GM23338 (cell line): ENCODE measurements around the gene RASL11B. TPM values are rescaled to one million over a fixed set of nuclear protein-coding genes. Genes with fewer than 3 reads are reported as not detected.

ENCODE experiments used
- ATAC-seq: fragments of 200-7000 bp; cut with Tn5 transposase; 3 replicates; pipeline ENCODE4 v1.9.1; 2020
- DNase-seq: peaks from one replicate; pipeline ENCODE4 v3.0.0-alpha.2; 2015; ENCODE audit warnings: low spot score
- H2AFZ ChIP-seq: fragments of 200-600 bp; sonication (generic); 2 replicates; pipeline ENCODE4 v1.8.0; 2016; ENCODE audit warnings: antibody characterized with exemption, mild to moderate bottlenecking, moderate library complexity
- H3F3A ChIP-seq: fragments of 200-600 bp; sonication (generic); replicated peaks from 2 replicates; pipeline ENCODE4 v1.8.0; 2017; ENCODE audit warnings: antibody characterized with exemption, mixed run types, low read depth
- H3K27ac ChIP-seq: fragments of 200-600 bp; sonication (generic); 2 replicates; pipeline ENCODE4 v1.6.1; 2016; ENCODE audit warnings: low read depth
- H3K27me3 ChIP-seq: fragments of 200-600 bp; sonication (generic); 2 replicates; pipeline ENCODE4 v1.8.0; 2016; ENCODE audit warnings: mild to moderate bottlenecking, mixed run types, moderate library complexity; ENCODE audit not compliant: insufficient read depth
- H3K36me3 ChIP-seq: fragments of 200-600 bp; sonication (generic); 2 replicates; pipeline ENCODE4 v1.8.0; 2016; ENCODE audit warnings: mild to moderate bottlenecking; ENCODE audit not compliant: insufficient read depth
- H3K4me1 ChIP-seq: fragments of 200-600 bp; sonication (generic); 2 replicates; pipeline ENCODE4 v1.8.0; 2016; ENCODE audit warnings: mild to moderate bottlenecking, moderate library complexity; ENCODE audit not compliant: insufficient read depth
- H3K4me2 ChIP-seq: fragments of 200-600 bp; sonication (generic); 2 replicates; pipeline ENCODE4 v1.7.1; 2017; ENCODE audit warnings: mixed run types
- H3K4me3 ChIP-seq: fragments of 200-600 bp; sonication (generic); 2 replicates; pipeline ENCODE4 v1.6.1; 2016; ENCODE audit warnings: mixed run types
- H3K79me2 ChIP-seq: fragments of 200-600 bp; sonication (generic); replicated peaks from 2 replicates; pipeline ENCODE4 v1.8.0; 2017; ENCODE audit warnings: mild to moderate bottlenecking; ENCODE audit not compliant: insufficient read depth
- H3K9me2 ChIP-seq: fragments of 200-600 bp; sonication (generic); 2 replicates; pipeline ENCODE4 v1.8.0; 2017; ENCODE audit not compliant: insufficient read depth
- H4K20me1 ChIP-seq: fragments of 200-600 bp; sonication (generic); replicated peaks from 2 replicates; pipeline ENCODE4 v1.8.0; 2017; ENCODE audit warnings: mild to moderate bottlenecking; ENCODE audit not compliant: insufficient read depth
- H3K27ac Mint-ChIP-seq: 2 replicates; pipeline ENCODE4 v1.8.0; 2020; ENCODE audit warnings: inconsistent platforms, mild to moderate bottlenecking, moderate library complexity, mixed read lengths
- H3K27me3 Mint-ChIP-seq: 3 replicates; pipeline ENCODE4 v1.8.0; 2022; ENCODE audit warnings: low read depth, mild to moderate bottlenecking, moderate library complexity, mixed read lengths, inconsistent platforms; ENCODE audit not compliant: insufficient read depth, poor library complexity
- H3K36me3 Mint-ChIP-seq: 3 replicates; pipeline ENCODE4 v1.8.0; 2021; ENCODE audit warnings: low read depth, mild to moderate bottlenecking, inconsistent platforms, moderate library complexity, mixed read lengths
- H3K4me1 Mint-ChIP-seq: 3 replicates; pipeline ENCODE4 v1.8.0; 2020; ENCODE audit warnings: mild to moderate bottlenecking, inconsistent platforms, mixed read lengths
- H3K4me3 Mint-ChIP-seq: 3 replicates; pipeline ENCODE4 v1.8.0; 2021; ENCODE audit warnings: moderate library complexity, mild to moderate bottlenecking, inconsistent platforms, mixed read lengths
- H3K9me3 Mint-ChIP-seq: 3 replicates; pipeline ENCODE4 v1.8.0; 2020; ENCODE audit warnings: moderate library complexity, mild to moderate bottlenecking, inconsistent platforms, mixed read lengths
- CREB1 ChIP-seq: fragments of 250-450 bp; sonication (Bioruptor Pico); IDR thresholded peaks from 2 replicates; pipeline ENCODE4 v1.5.0; 2020; ENCODE audit warnings: low read depth, mild to moderate bottlenecking, moderate library complexity
- EZH2 ChIP-seq: fragments of 200-600 bp; sonication (generic); IDR thresholded peaks from one replicate; pipeline ENCODE4 v1.8.0; 2017; ENCODE audit warnings: antibody characterized with exemption, mild to moderate bottlenecking, low read depth; ENCODE audit not compliant: unreplicated experiment
- EZH2phosphoT487 ChIP-seq: fragments of 200-600 bp; sonication (generic); IDR thresholded peaks from one replicate; pipeline ENCODE4 v1.8.1; 2018; ENCODE audit warnings: antibody characterized with exemption; ENCODE audit not compliant: unreplicated experiment
- JUNB ChIP-seq: IDR thresholded peaks from one replicate; pipeline ENCODE4 v1.6.1; 2016; ENCODE audit warnings: antibody characterized with exemption; ENCODE audit not compliant: unreplicated experiment
- STAT1 ChIP-seq: IDR thresholded peaks from one replicate; pipeline ENCODE4 v1.6.1; 2016; ENCODE audit warnings: antibody characterized with exemption; ENCODE audit not compliant: unreplicated experiment
- polyA plus RNA-seq: library from polyadenylated mRNA; unstranded; fragments of >200 nt; fragmentation: Nextera tagmentation; extraction: Ambion mirVana; gene quantifications from 2 replicates; pipeline ENCODE4 v1.2.1, GENCODE V29; 2016
- total RNA-seq: library from RNA; depleted of rRNA; stranded (reverse); fragments of >200 nt; shearing (Covaris generic); gene quantifications from 2 replicates; pipeline ENCODE4 v1.2.3, GENCODE V29; 2014
- TF ChIP-seq, protein P1 (sequence below): fragments of 250-450 bp; sonication (Bioruptor Pico); IDR thresholded peaks from 2 replicates; pipeline ENCODE4 v1.5.0; 2020; ENCODE audit warnings: mild to moderate bottlenecking, moderate library complexity
- TF ChIP-seq, protein P2 (sequence below), 2 experiments: fragments of 200-600 bp in 1 of 2; sonication (generic) in 1 of 2; conservative IDR thresholded peaks; 2 replicates each; pipeline versions ENCODE4 v1.5.1 to v1.6.1; 2016 to 2017; ENCODE audit warnings: antibody characterized with exemption in 2 of 2, low read depth in 2 of 2, mild to moderate bottlenecking in 2 of 2, moderate library complexity in 1 of 2
- TF ChIP-seq, protein P3 (sequence below): IDR thresholded peaks from 2 replicates; pipeline ENCODE4 v1.6.1; 2016; ENCODE audit warnings: antibody characterized with exemption

Gene RASL11B
- total and polyA plus RNA-seq, 2 experiments from 2014 or later, result 69.7 to 100.0 TPM

DNA sequence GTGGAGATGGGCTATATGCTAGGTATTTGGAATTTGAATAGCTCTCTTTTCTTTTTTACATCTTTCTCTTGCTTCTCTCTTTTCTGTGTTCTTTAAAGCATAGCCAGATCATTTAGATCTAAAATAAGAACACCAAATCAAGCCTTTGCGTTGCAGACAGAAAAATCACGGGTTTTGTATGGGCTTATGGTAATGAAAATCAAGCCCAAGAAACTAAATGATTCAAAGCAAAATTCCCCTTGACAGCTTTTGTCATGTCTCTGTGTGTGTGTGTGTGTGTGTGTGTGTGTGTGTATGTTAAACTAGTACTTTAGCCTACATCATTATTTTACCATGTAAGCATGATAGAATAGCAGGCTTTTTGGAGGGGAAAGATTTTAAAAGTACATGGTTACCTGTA is 1.8 kb upstream of the RASL11B start:
- Histone ChIP-seq H3K27ac (0 out of 2 replicates have a peak overlapping the region, but pooled peaks have one; percentile 11), H3K9me2 (peaks cover 10% of the 10 kb centered on the region; the same call in 1 of the 2 replicates), H3K4me1 (peaks cover 51% of the 10 kb centered on the region), H3K79me2 (peaks cover 30% of the 10 kb centered on the region), H3K36me3 (peaks cover 20% of the 10 kb centered on the region), H3K27me3 (no peaks in the 10 kb centered on the region), H4K20me1 (peaks cover 18% of the 10 kb centered on the region), H3K4me3 (peak overlapping the region; percentile 98), H3F3A (peaks cover 32% of the 10 kb centered on the region), H3K4me2 (peak overlapping the region; percentile 98), H2AFZ (no peak overlapping the region)
- H3K27ac Mint-ChIP-seq, result no peak overlapping the region
- peaks cover 27% of the 10 kb centered on the region for H3K9me3 Mint-ChIP-seq
- peaks cover 54% of the 10 kb centered on the region for H3K4me1 Mint-ChIP-seq
- no peak for DNase-seq
- peaks cover 13% of the 10 kb centered on the region for H3K27me3 Mint-ChIP-seq
- TF ChIP-seq EZH2, result no peak
- TF ChIP-seq EZH2phosphoT487, result no peak
- TF ChIP-seq, protein P1, sequence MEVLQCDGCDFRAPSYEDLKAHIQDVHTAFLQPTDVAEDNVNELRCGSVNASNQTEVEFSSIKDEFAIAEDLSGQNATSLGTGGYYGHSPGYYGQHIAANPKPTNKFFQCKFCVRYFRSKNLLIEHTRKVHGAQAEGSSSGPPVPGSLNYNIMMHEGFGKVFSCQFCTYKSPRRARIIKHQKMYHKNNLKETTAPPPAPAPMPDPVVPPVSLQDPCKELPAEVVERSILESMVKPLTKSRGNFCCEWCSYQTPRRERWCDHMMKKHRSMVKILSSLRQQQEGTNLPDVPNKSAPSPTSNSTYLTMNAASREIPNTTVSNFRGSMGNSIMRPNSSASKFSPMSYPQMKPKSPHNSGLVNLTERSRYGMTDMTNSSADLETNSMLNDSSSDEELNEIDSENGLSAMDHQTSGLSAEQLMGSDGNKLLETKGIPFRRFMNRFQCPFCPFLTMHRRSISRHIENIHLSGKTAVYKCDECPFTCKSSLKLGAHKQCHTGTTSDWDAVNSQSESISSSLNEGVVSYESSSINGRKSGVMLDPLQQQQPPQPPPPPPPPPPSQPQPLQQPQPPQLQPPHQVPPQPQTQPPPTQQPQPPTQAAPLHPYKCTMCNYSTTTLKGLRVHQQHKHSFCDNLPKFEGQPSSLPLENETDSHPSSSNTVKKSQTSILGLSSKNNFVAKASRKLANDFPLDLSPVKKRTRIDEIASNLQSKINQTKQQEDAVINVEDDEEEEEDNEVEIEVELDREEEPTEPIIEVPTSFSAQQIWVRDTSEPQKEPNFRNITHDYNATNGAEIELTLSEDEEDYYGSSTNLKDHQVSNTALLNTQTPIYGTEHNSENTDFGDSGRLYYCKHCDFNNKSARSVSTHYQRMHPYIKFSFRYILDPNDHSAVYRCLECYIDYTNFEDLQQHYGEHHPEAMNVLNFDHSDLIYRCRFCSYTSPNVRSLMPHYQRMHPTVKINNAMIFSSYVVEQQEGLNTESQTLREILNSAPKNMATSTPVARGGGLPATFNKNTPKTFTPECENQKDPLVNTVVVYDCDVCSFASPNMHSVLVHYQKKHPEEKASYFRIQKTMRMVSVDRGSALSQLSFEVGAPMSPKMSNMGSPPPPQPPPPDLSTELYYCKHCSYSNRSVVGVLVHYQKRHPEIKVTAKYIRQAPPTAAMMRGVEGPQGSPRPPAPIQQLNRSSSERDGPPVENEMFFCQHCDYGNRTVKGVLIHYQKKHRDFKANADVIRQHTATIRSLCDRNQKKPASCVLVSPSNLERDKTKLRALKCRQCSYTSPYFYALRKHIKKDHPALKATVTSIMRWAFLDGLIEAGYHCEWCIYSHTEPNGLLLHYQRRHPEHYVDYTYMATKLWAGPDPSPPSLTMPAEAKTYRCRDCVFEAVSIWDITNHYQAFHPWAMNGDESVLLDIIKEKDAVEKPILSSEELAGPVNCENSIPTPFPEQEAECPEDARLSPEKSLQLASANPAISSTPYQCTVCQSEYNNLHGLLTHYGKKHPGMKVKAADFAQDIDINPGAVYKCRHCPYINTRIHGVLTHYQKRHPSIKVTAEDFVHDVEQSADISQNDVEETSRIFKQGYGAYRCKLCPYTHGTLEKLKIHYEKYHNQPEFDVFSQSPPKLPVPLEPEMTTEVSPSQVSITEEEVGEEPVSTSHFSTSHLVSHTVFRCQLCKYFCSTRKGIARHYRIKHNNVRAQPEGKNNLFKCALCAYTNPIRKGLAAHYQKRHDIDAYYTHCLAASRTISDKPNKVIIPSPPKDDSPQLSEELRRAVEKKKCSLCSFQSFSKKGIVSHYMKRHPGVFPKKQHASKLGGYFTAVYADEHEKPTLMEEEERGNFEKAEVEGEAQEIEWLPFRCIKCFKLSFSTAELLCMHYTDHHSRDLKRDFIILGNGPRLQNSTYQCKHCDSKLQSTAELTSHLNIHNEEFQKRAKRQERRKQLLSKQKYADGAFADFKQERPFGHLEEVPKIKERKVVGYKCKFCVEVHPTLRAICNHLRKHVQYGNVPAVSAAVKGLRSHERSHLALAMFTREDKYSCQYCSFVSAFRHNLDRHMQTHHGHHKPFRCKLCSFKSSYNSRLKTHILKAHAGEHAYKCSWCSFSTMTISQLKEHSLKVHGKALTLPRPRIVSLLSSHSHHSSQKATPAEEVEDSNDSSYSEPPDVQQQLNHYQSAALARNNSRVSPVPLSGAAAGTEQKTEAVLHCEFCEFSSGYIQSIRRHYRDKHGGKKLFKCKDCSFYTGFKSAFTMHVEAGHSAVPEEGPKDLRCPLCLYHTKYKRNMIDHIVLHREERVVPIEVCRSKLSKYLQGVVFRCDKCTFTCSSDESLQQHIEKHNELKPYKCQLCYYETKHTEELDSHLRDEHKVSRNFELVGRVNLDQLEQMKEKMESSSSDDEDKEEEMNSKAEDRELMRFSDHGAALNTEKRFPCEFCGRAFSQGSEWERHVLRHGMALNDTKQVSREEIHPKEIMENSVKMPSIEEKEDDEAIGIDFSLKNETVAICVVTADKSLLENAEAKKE (CRISPR knock-in tag), result no peak
- peaks cover 54% of the 10 kb centered on the region for H3K36me3 Mint-ChIP-seq
- H3K4me3 Mint-ChIP-seq, result peak overlapping the region; percentile 8; the same call in 1 of the 3 replicates
- ATAC-seq, result no peak

DNA sequence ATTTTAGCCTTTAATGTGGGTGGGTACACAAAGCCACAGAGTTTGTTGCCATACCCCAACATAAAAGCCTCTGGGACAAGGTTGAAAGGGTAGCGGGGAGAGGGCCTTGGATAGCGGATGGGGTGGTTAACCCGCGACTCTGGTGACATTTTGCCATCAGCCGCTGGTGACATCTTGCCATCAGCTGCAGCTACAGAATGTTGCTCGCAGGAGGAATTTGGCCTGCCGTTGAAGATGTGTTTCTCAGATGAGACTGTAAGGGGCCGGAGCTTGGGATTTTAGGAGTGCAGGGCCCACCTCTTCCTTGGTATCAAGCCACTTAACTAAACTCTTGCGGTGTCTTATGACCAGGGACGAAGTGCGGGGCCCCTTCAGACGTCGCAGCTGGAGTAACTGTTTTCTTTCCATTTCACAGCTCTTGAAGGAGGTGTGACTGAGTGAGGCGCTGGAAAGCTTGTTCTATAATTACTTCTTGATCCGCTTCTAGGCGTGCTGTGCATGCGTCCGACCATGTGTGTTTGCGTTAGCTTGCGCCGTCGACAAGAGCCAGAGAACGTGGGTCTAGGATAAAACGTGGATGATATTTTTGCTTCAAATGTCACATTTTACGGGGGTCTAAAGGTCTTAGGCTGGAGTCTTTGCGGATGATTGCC is 820 bp upstream of the RASL11B start:
- peaks cover 10% of the 10 kb centered on the region; the same call in 1 of the 2 replicates for H3K9me2 ChIP-seq
- peak overlapping the region; percentile 43; the same call in 1 of the 2 replicates for H3K27ac ChIP-seq
- peak; percentile 3 for ATAC-seq
- Mint-ChIP-seq H3K27me3 (peaks cover 13% of the 10 kb centered on the region), H3K4me3 (peak overlapping the region; percentile 91), H3K27ac (no peak overlapping the region), H3K9me3 (peaks cover 26% of the 10 kb centered on the region), H3K36me3 (peaks cover 63% of the 10 kb centered on the region), H3K4me1 (peaks cover 57% of the 10 kb centered on the region)
- no peak overlapping the region for H2AFZ ChIP-seq
- peak overlapping the region; percentile 98 for H3K4me3 ChIP-seq
- peaks cover 29% of the 10 kb centered on the region for H3K36me3 ChIP-seq
- peaks cover 45% of the 10 kb centered on the region for H3K4me1 ChIP-seq
- peak; percentile 57 for DNase-seq
- peaks cover 35% of the 10 kb centered on the region for H3K79me2 ChIP-seq
- H3K27me3 ChIP-seq, result no peaks in the 10 kb centered on the region
- H3K4me2 ChIP-seq, result peak overlapping the region; percentile 98
- peaks cover 26% of the 10 kb centered on the region for H4K20me1 ChIP-seq
- H3F3A ChIP-seq, result peaks cover 41% of the 10 kb centered on the region
- no peak for TF ChIP-seq STAT1
- no peak for TF ChIP-seq CREB1 (CRISPR knock-in tag)
- TF ChIP-seq, protein P2, sequence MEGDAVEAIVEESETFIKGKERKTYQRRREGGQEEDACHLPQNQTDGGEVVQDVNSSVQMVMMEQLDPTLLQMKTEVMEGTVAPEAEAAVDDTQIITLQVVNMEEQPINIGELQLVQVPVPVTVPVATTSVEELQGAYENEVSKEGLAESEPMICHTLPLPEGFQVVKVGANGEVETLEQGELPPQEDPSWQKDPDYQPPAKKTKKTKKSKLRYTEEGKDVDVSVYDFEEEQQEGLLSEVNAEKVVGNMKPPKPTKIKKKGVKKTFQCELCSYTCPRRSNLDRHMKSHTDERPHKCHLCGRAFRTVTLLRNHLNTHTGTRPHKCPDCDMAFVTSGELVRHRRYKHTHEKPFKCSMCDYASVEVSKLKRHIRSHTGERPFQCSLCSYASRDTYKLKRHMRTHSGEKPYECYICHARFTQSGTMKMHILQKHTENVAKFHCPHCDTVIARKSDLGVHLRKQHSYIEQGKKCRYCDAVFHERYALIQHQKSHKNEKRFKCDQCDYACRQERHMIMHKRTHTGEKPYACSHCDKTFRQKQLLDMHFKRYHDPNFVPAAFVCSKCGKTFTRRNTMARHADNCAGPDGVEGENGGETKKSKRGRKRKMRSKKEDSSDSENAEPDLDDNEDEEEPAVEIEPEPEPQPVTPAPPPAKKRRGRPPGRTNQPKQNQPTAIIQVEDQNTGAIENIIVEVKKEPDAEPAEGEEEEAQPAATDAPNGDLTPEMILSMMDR (conservative IDR thresholded peaks at IDR 0.05; ENCODE audit: low read depth in 2 of 2), result no peak
- TF ChIP-seq, protein P3, sequence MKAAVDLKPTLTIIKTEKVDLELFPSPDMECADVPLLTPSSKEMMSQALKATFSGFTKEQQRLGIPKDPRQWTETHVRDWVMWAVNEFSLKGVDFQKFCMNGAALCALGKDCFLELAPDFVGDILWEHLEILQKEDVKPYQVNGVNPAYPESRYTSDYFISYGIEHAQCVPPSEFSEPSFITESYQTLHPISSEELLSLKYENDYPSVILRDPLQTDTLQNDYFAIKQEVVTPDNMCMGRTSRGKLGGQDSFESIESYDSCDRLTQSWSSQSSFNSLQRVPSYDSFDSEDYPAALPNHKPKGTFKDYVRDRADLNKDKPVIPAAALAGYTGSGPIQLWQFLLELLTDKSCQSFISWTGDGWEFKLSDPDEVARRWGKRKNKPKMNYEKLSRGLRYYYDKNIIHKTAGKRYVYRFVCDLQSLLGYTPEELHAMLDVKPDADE, result no peak
- no peak for TF ChIP-seq JUNB
